Measurements from ENCODE around the gene SLITRK3.
"Not testable (repeated sequence)": the region's sequence is repeated elsewhere in the genome, so short reads cannot be mapped to it uniquely, and the experiment has no call there.

Gene SLITRK3

GRCh38 chr3:165169368-165169767 lies 26.8 kb downstream of the SLITRK3 start:
- ATAC-seq (replicated peaks; ENCODE audit: extremely low read depth, poor library complexity, severe bottlenecking) (no peak), DNase-seq (ENCODE audit: low spot score in 2 of 2) (no peak)
- Mint-ChIP-seq H3K4me3 (no peak overlapping the region), H3K9me3 (peaks cover 31% of the 10 kb centered on the region), H3K36me3 (ENCODE audit: insufficient read depth) (no peaks in the 10 kb centered on the region), H3K27ac (ENCODE audit: low read depth) (no peak overlapping the region), H3K4me1 (no peaks in the 10 kb centered on the region), H3K27me3 (no peaks in the 10 kb centered on the region)

GRCh38 chr3:165162883-165163282 lies 33.3 kb downstream of the SLITRK3 start:
- Mint-ChIP-seq H3K36me3 (ENCODE audit: insufficient read depth) (no peaks in the 10 kb centered on the region), H3K9me3 (peaks cover 27% of the 10 kb centered on the region), H3K27me3 (no peaks in the 10 kb centered on the region), H3K27ac (ENCODE audit: low read depth) (no peak overlapping the region), H3K4me3 (no peak overlapping the region), H3K4me1 (no peaks in the 10 kb centered on the region)
- ATAC-seq (replicated peaks; ENCODE audit: extremely low read depth, poor library complexity, severe bottlenecking) (no peak), DNase-seq (ENCODE audit: low spot score in 2 of 2) (no peak)

GRCh38 chr3:165159760-165160421 lies 36.3 kb downstream of the SLITRK3 start:
- no peaks in the 10 kb centered on the region for H3K4me1 Mint-ChIP-seq
- H3K27me3 Mint-ChIP-seq: no peaks in the 10 kb centered on the region
- no peak overlapping the region for H3K27ac Mint-ChIP-seq (ENCODE audit: low read depth)
- DNase-seq (ENCODE audit: low spot score in 2 of 2) (no peak), ATAC-seq (replicated peaks; ENCODE audit: extremely low read depth, poor library complexity, severe bottlenecking) (no peak)
- H3K4me3 Mint-ChIP-seq: no peak overlapping the region
- no peaks in the 10 kb centered on the region for H3K36me3 Mint-ChIP-seq (ENCODE audit: insufficient read depth)
- H3K9me3 Mint-ChIP-seq: peaks cover 6% of the 10 kb centered on the region

GRCh38 chr3:165158011-165158410 lies 38.2 kb downstream of the SLITRK3 start:
- no peak for DNase-seq (ENCODE audit: low spot score in 2 of 2)
- peaks cover 13% of the 10 kb centered on the region for H3K9me3 Mint-ChIP-seq
- no peak overlapping the region for H3K4me3 Mint-ChIP-seq
- H3K27me3 Mint-ChIP-seq: no peaks in the 10 kb centered on the region
- no peaks in the 10 kb centered on the region for H3K36me3 Mint-ChIP-seq (ENCODE audit: insufficient read depth)
- no peak overlapping the region for H3K27ac Mint-ChIP-seq (ENCODE audit: low read depth)
- no peaks in the 10 kb centered on the region for H3K4me1 Mint-ChIP-seq
- no peak for ATAC-seq (replicated peaks; ENCODE audit: extremely low read depth, poor library complexity, severe bottlenecking)

- no peak for DNase-seq (ENCODE audit: low spot score in 2 of 2)
- no peaks in the 10 kb centered on the region for H3K27me3 Mint-ChIP-seq
- no peak overlapping the region for H3K27ac Mint-ChIP-seq (ENCODE audit: low read depth)
- H3K9me3 Mint-ChIP-seq: peaks cover 7% of the 10 kb centered on the region
- ATAC-seq (replicated peaks; ENCODE audit: extremely low read depth, poor library complexity, severe bottlenecking): no peak
- H3K36me3 Mint-ChIP-seq (ENCODE audit: insufficient read depth): no peaks in the 10 kb centered on the region
- H3K4me1 Mint-ChIP-seq: no peaks in the 10 kb centered on the region
- H3K4me3 Mint-ChIP-seq: no peak overlapping the region
These were observed 39.3 kb downstream of the SLITRK3 start for GRCh38 chr3:165156757-165157420.

GRCh38 chr3:165148876-165149441 lies 47.2 kb downstream of the SLITRK3 start:
- H3K4me1 Mint-ChIP-seq: no peaks in the 10 kb centered on the region
- H3K4me3 Mint-ChIP-seq: no peak overlapping the region
- ATAC-seq (replicated peaks; ENCODE audit: extremely low read depth, poor library complexity, severe bottlenecking) (no peak), DNase-seq (ENCODE audit: low spot score in 2 of 2) (no peak)
- no peaks in the 10 kb centered on the region for H3K36me3 Mint-ChIP-seq (ENCODE audit: insufficient read depth)
- no peaks in the 10 kb centered on the region for H3K27me3 Mint-ChIP-seq
- H3K9me3 Mint-ChIP-seq: peaks cover 11% of the 10 kb centered on the region
- H3K27ac Mint-ChIP-seq (ENCODE audit: low read depth): no peak overlapping the region

GRCh38 chr3:165144271-165144670 lies 51.9 kb downstream of the SLITRK3 start:
- Mint-ChIP-seq H3K4me3 (no peak overlapping the region), H3K27ac (ENCODE audit: low read depth) (no peak overlapping the region), H3K27me3 (no peaks in the 10 kb centered on the region), H3K4me1 (no peaks in the 10 kb centered on the region), H3K36me3 (ENCODE audit: insufficient read depth) (no peaks in the 10 kb centered on the region), H3K9me3 (peaks cover 7% of the 10 kb centered on the region)
- no peak for ATAC-seq (replicated peaks; ENCODE audit: extremely low read depth, poor library complexity, severe bottlenecking)
- DNase-seq (ENCODE audit: low spot score in 2 of 2): no peak

GRCh38 chr3:165139918-165140317 lies 56.3 kb downstream of the SLITRK3 start:
- not testable (repeated sequence) for H3K27ac Mint-ChIP-seq (ENCODE audit: low read depth); ATAC-seq (replicated peaks; ENCODE audit: extremely low read depth, poor library complexity, severe bottlenecking); H3K4me3 Mint-ChIP-seq; H3K36me3 Mint-ChIP-seq (ENCODE audit: insufficient read depth); DNase-seq (ENCODE audit: low spot score in 2 of 2); H3K27me3 Mint-ChIP-seq; H3K4me1 Mint-ChIP-seq
- H3K9me3 Mint-ChIP-seq: peaks cover 28% of the 10 kb centered on the region

Measured in central memory CD8-positive, alpha-beta T cell (primary cell).